HL-60 (cell line): Measurements from ENCODE around the gene EGLN1.

Experiments used
- CTCF ChIP-seq: IDR thresholded peaks from one replicate; pipeline ENCODE4 v1.5.1; 2011; ENCODE audit warnings: low read length, control low read depth, inconsistent platforms; ENCODE audit not compliant: insufficient read depth
- GABPA ChIP-seq: IDR thresholded peaks from 2 replicates; pipeline ENCODE4 v1.6.1; 2012; ENCODE audit warnings: low read depth
- POLR2AphosphoS5 ChIP-seq: IDR thresholded peaks from 2 replicates; pipeline ENCODE4 v1.6.1; 2012; ENCODE audit warnings: low read depth
- REST ChIP-seq: IDR thresholded peaks from 2 replicates; pipeline ENCODE4 v1.6.1; 2012; ENCODE audit warnings: low read depth; ENCODE audit not compliant: insufficient replicate concordance

DNA sequence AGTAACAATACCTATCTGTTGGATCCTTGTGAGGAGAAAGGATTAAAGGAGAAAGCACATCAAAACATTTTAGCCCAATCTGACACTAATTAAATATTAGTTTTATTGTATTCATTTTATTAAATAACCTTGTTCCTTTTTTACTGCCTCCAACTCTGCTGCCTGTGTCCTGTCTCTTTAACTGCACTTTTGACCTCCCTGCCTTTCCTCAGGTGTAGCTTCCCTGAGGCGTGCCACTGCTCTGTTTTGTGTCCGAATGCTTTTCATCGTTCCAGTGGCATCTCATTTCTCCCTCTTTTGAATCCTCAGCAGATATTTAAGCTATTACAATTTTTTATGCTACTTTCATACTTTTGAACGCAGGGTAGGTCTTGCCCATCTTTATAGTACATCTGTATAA is 73.6 kb downstream of the EGLN1 start:
- TF ChIP-seq POLR2AphosphoS5: no peak
- TF ChIP-seq CTCF: no peak
- TF ChIP-seq GABPA: no peak
- no peak for TF ChIP-seq REST
